ENCODE data around the gene KCNC3.

DNA sequence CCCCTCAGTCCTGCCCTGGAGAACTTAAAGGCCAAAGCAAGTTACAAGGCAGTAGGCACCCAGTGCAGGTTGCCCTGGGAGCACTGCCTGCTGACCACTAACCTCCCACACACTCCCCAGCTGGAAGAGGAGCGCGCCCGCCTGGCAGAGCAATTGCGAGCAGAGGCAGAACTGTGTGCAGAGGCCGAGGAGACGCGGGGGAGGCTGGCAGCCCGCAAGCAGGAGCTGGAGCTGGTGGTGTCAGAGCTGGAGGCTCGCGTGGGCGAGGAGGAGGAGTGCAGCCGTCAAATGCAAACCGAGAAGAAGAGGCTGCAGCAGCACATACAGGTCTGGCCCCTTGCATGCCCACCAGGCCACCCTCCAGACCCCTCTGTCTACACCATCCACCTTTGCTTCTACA is 61.1 kb downstream of the KCNC3 start:
- TF ChIP-seq, protein P1, sequence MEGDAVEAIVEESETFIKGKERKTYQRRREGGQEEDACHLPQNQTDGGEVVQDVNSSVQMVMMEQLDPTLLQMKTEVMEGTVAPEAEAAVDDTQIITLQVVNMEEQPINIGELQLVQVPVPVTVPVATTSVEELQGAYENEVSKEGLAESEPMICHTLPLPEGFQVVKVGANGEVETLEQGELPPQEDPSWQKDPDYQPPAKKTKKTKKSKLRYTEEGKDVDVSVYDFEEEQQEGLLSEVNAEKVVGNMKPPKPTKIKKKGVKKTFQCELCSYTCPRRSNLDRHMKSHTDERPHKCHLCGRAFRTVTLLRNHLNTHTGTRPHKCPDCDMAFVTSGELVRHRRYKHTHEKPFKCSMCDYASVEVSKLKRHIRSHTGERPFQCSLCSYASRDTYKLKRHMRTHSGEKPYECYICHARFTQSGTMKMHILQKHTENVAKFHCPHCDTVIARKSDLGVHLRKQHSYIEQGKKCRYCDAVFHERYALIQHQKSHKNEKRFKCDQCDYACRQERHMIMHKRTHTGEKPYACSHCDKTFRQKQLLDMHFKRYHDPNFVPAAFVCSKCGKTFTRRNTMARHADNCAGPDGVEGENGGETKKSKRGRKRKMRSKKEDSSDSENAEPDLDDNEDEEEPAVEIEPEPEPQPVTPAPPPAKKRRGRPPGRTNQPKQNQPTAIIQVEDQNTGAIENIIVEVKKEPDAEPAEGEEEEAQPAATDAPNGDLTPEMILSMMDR (conservative IDR thresholded peaks at IDR 0.05) = no peak
- TF ChIP-seq ZFX (IDR thresholded peaks at IDR 0.05) = no peak
